GM21737 (cell line): Measurements from ENCODE around the gene LYSMD1.

Experiments
- ATAC-seq: cut with Tn5 transposase; IDR thresholded peaks from one replicate; pipeline ENCODE4 v1.9.1; 2021; ENCODE audit warnings: mild to moderate bottlenecking, moderate library complexity; ENCODE audit not compliant: unreplicated experiment

The LYSMD1 gene

GRCh38 chr1:151143057-151143435, 22.7 kb downstream of the LYSMD1 start:
- no peak for ATAC-seq

- no peak for ATAC-seq
Observed at GRCh38 chr1:151142411-151143056, 23.2 kb downstream of the LYSMD1 start.

- no peak for ATAC-seq
Observed at GRCh38 chr1:151137789-151138188, 27.9 kb downstream of the LYSMD1 start.

GRCh38 chr1:151135433-151136385, 30.0 kb downstream of the LYSMD1 start:
- ATAC-seq: no peak

GRCh38 chr1:151134991-151135390, 30.7 kb downstream of the LYSMD1 start:
- no peak for ATAC-seq

GRCh38 chr1:151134396-151134795, 31.3 kb downstream of the LYSMD1 start:
- no peak for ATAC-seq

- no peak for ATAC-seq
Observed at GRCh38 chr1:151133018-151133806, 32.5 kb downstream of the LYSMD1 start.

- ATAC-seq: no peak
Observed at GRCh38 chr1:151132335-151133017, 33.2 kb downstream of the LYSMD1 start.

- no peak for ATAC-seq
Observed at GRCh38 chr1:151131701-151132334, 33.9 kb downstream of the LYSMD1 start.

- ATAC-seq: peak; percentile 92
Observed at GRCh38 chr1:151130987-151131586, 34.6 kb downstream of the LYSMD1 start.

- no peak for ATAC-seq
Observed at GRCh38 chr1:151128800-151129199, 36.9 kb downstream of the LYSMD1 start.

GRCh38 chr1:151124763-151125403, 40.8 kb downstream of the LYSMD1 start:
- ATAC-seq: no peak

GRCh38 chr1:151113877-151114276, 51.8 kb downstream of the LYSMD1 start:
- no peak for ATAC-seq
